Activated T-helper 1 cell treated with anti-CD3 and anti-CD28 coated beads, Interleukin-2, amount 50 U/mL, for 16 hours (primary cell): ENCODE measurements around the gene DUSP22.

Experiments used
- DNase-seq, 2 donors: peaks; one replicate each; pipeline ENCODE4 v3.0.0-alpha.2; 2020; ENCODE audit warnings: low read depth in 1 of 2, low spot score in 1 of 2

Gene DUSP22

GRCh38 chr6:337805-338368 lies 45.6 kb downstream of the DUSP22 start:
- DNase-seq, result no peak

GRCh38 chr6:338815-339262 lies 46.6 kb downstream of the DUSP22 start:
- DNase-seq, result no peak

- no peak for DNase-seq
Measured at GRCh38 chr6:339480-339879, 47.2 kb downstream of the DUSP22 start.

GRCh38 chr6:340186-340955 lies 48.1 kb downstream of the DUSP22 start:
- DNase-seq, result no peak

- DNase-seq, result no peak
Measured at GRCh38 chr6:340991-341827, 48.9 kb downstream of the DUSP22 start.

- no peak for DNase-seq
Measured at GRCh38 chr6:341914-342831, 49.9 kb downstream of the DUSP22 start.

GRCh38 chr6:342832-343179 lies 50.5 kb downstream of the DUSP22 start:
- DNase-seq, result no peak

GRCh38 chr6:343226-343935 lies 51.1 kb downstream of the DUSP22 start:
- DNase-seq, result no peak

- DNase-seq, result no peak
Measured at GRCh38 chr6:343960-344815, 51.9 kb downstream of the DUSP22 start.

GRCh38 chr6:344816-345340 lies 52.6 kb downstream of the DUSP22 start:
- no peak for DNase-seq

GRCh38 chr6:345747-346385 lies 53.6 kb downstream of the DUSP22 start:
- DNase-seq, result no peak

GRCh38 chr6:346386-347030 lies 54.2 kb downstream of the DUSP22 start:
- DNase-seq, result no peak

GRCh38 chr6:347232-347631 lies 54.9 kb downstream of the DUSP22 start:
- no peak for DNase-seq

- DNase-seq, result no peak
Measured at GRCh38 chr6:347951-348859, 55.9 kb downstream of the DUSP22 start.

GRCh38 chr6:348860-349396 lies 56.6 kb downstream of the DUSP22 start:
- no peak for DNase-seq

GRCh38 chr6:349491-349921 lies 57.2 kb downstream of the DUSP22 start:
- no peak for DNase-seq

- no peak for DNase-seq
Measured at GRCh38 chr6:350371-350770, 58.1 kb downstream of the DUSP22 start.
